NK-92 (cell line): ENCODE data around the gene HSPA1A.
"Not testable (repeated sequence)": the region's sequence is repeated elsewhere in the genome, so short reads cannot be mapped to it uniquely, and the experiment has no call there.

Experiments used
- DNase-seq: peaks from one replicate; lab custom pipeline; 2025; ENCODE audit not compliant: unreplicated experiment; lab: John Stamatoyannopoulos, UW

HSPA1A gene

GRCh38 chr6:31781244-31782125, 33.9 kb upstream of the HSPA1A start:
- DNase-seq, result no peak

- DNase-seq, result no peak
These were observed 33.1 kb upstream of the HSPA1A start for GRCh38 chr6:31782126-31782855.

GRCh38 chr6:31784098-31784925, 31.0 kb upstream of the HSPA1A start:
- DNase-seq, result no peak

DNA sequence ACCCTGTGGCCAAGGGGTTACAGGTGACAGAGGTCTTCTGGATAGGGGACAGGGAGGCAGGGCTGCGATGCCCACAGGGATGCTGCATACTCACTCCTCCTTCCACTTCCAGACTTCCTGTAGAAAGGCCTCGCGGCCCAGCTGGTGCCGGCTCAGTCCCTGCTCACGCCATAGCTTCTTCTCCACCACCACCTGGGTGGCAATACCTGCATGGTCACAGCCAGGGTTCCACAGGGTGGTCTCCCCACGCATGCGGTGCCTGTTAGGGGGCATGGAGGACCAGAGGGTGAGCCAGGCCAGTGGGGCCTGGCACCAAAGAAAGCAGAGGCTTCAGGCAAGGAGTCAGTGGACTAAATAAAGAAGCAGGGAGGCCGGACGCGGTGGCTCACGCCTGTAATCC, 29.9 kb upstream of the HSPA1A start:
- no peak for DNase-seq

DNA sequence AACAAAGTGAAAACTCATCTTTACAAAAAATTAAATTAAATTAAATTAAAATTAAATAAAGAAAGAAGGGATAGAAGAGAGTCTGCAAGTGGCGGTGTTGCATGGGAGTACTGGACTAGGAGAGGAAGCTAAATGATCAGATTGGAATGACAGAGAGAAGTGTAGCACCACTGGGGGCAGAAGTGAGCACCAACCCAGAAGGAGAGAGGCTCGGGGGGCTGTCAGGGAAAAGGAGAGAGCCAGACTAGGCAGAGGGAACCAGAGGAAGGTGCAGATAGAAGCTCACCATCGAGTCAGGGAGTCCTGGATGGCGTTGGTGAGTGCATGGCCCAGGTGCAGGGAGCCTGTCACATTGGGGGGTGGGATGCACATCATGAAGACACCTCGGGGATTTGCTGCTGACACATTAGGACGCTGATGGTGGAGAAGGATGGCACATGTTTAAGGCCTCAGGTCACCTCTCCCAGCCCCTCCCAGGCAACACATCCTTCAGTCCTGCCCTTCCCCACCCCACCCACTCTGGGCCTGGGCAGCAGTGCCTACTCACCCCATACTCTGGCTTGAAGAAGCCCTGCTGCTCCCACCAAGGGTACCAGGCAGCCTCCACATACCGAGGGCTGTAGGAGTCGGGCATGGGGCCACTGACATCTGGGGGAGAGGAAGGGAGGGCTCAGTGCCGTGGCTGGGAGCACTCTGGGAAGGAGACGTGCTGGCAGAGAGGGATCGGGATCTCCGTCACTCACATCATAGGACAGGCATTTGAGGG, 23.8 kb upstream of the HSPA1A start:
- DNase-seq, result no peak

DNA sequence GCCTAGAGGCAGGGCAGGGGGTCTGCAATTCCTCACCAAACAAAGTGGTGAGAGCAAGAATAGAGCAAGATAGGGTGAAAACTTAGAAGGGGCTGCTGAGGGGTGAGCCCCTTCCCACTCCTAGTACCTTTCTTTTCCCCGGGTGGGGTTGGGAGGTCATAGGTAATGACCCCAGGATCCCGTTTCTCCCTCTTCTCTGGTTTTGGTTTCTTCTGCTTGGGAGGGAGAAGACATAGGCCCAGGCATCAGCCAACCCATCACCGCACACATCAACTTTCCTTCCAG, 23.3 kb upstream of the HSPA1A start:
- DNase-seq, result no peak

- DNase-seq, result no peak
These were observed 22.6 kb upstream of the HSPA1A start for GRCh38 chr6:31792761-31793171.

DNA sequence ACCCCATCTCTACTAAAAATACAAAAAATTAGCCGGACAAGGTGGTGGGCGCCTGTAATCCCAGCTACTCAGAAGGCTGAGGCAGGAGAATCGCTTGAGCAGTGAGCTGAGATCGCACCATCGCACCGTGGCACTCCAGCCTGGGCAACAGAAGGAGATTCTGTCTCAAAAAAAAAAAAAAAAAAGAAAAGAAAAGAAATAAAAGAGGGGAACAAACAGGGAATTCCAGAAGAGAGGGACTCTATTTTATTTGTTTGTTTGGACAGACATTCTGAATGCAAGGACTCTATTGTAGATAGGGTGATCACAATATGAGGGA, 21.5 kb upstream of the HSPA1A start:
- DNase-seq, result not testable (repeated sequence)

- no peak for DNase-seq
These were observed 21.0 kb upstream of the HSPA1A start for GRCh38 chr6:31794294-31794865.

DNA sequence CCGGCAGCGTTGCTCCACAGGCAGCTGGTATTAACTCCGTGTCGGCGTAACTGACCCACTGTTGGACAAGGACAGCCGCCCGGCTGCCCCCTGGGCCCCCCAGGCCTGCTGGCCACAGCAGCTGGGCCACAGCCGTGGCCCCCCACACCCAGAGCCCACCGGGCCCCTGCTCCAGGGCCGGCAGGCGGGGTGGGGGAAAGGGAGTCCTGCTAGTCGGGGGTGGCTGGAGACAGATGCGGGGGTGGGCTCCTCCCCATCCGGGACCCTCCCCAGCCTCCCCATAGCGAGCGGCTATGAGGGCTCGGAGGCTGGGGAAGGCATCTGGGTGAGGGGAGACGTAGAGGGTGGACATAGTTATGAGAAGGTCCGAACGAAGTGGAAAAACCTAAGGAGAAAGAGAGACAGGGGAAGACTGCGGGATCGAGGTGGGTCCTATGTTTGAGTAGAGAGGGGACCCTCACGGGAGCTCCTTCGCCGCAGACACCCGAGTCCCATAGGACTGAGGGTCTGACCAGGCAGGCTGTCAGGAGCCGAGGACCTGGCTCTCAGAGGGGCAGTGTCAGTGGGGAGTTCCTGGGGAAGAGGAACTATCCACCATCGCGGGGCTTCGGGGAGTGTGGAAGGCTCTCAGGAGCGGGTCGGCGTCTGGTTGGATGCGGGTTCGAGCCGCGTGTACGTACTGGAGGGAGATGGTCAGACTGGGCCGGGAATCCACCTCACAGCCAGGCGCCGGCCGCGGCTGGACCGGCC, 20.3 kb upstream of the HSPA1A start:
- no peak for DNase-seq

DNA sequence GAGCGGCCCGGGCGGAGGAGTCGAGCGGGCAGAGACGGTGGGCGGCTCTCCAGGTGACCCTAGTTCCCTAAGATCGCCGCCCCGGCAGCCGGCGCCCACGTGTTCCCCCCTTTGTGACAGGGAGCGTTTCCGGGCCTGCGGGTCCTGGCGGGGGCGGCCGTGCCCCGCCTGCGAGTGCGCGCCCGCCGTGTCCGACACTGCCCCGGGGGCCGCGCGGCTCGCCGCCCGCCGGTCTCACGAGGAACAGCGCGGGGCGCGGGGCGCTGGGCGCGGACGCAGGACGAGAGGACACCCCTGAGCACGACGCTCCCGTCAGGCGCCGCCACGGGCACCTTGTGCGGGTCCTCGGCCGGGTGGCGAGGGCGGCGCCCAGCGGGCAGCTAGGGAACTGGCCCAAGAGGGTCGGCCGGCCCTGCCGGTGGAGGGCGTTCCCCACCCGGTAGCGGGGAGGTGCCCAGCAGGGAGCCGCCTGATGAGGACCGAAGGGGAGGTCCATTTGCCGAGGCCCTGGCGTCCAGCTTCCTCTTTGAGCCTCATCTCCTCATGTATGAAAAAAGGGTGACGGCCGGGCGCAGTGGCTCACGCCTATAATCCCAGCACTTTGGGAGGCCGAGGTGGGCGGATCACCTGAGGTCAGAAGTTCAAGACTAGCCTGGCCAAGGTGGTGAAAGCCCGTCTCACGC, 19.6 kb upstream of the HSPA1A start, which contains the start of gene VARS1:
Gene VARS1 (minus strand): TSS at position 137 of the 683 bp plus-strand sequence. CDS start 535 bp downstream, outside the sequence.
- DNase-seq, result no peak

GRCh38 chr6:31796993-31797385, 18.4 kb upstream of the HSPA1A start:
- no peak for DNase-seq

DNA sequence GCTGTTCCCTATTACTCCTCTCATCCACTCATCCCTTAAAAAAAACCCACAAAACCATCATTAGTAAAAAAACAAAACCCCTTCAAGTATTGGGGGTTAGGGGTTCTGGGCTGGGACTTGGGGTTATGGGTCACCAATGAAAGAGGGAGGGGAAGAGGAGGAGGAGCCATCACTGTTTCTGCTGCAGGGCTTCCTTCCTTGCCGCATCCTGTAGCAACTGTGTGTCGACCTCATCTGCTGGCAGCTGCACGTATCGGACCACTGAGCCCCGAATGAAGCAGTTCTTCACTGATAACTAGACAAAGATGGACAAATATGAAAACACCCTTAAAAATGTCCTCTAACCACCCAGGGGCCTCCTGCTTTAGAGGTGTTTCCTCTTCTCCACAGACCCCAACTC, 17.8 kb upstream of the HSPA1A start:
- DNase-seq, result no peak

DNA sequence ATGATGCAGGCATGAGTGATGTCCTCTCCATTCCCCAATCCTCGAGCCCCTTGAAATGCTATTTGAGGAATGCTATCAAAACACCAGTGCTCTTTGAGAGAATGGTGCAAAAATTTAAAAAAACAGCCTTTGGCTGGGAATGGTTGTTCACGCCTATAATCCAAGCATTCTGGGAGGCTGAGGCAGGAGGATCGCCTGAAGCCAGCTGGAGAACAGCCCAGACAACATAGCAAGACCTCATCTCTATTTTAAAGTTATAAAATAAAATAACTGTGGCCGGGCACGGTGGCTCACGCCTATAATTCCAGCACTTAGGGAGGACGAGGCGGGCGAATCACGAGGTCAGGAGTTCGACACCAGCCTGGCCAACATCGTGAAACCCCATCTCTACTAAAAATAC, 15.6 kb upstream of the HSPA1A start:
- DNase-seq, result no peak

DNA sequence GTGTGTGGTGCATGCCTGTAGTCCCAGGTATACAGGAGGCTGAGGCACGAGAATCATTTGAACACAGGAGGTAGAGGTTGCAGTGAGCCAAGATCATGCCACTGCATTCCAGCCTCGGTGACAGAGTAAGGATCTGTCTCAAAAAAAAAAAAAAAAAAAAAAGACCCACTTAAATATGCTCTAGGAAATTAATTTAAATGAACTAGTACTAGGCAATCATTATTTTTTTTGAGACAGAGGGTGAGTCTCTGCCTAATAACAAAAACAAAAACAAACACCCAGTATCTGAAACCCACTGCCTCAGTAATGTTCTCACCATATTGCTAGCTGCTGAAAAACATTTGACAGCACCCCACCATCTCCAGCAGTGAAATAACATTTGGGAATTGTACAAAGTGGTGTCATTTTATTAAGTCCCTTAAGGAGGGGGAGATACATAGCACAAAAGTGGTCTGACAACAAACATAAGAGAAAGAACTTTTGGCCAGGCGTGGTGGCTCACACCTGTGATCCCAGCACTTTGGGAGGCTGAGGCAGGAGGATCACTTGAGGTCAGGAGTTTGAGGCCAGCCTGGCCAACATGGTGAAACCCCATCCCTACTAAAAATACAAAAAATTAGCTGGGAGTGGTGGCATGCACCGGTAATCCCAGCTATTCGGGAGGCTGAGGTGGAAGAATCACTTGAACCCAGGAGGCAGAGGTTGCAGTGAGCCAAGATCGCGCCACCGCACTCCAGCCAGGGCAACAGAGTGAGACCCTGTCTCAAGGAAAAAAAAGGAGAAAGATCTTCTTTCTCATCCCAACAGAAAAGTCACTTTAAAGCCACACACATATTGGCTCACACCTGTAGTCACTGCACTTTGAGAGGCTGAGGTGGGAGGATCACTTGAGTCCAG, 14.1 kb upstream of the HSPA1A start:
- DNase-seq, result not testable (repeated sequence)

DNA sequence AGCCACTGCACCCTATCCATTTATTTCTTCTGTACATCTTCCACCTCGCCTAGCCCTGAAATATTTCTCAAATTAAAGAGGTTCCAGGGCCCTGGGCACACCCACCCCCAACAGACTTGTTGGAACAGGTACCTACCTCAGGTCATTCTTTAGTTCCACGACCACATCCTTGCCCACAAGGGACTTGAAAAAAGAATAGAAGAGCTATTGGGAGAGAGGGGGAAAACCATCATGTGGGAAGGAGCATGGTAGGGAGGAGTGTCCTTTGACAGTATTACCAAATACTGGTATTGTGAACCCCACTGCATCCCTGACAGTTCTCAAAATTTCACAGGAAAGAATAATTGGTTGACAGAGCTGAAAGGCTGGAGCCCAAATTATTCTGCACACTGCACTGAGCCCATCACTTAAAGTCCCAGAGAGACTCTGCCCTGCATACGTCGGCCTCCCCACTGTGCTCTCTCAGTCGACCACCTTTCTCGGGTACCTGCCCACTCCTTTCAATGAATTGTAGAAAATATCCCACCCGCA, 9.3 kb upstream of the HSPA1A start:
- no peak for DNase-seq

- peak; percentile 69 for DNase-seq
These were observed 8.7 kb upstream of the HSPA1A start, which contains the start of gene LSM2 for GRCh38 chr6:31806470-31807272. LSM2 (minus strand) TSS chr6:31806966; CDS start chr6:31806757, 209 bp downstream.
